ENCODE data around the gene GIPC2. TPM values are rescaled to one million over a fixed set of nuclear protein-coding genes. Genes with fewer than 3 reads are reported as not detected.
"Not testable (repeated sequence)": the region's sequence is repeated elsewhere in the genome, so short reads cannot be mapped to it uniquely, and the experiment has no call there.

The GIPC2 gene
- polyA plus RNA-seq, 1 experiment = 0.04 TPM

GRCh38 chr1:78114034-78114956 lies 68.5 kb downstream of the GIPC2 start:
- TF ChIP-seq CTCF (IDR thresholded peaks at IDR 0.05; ENCODE audit: insufficient read depth, low read depth, low read length) = peak; percentile 74
- CTCF ChIA-PET = interaction anchor here (0.6 to 2.5 kb wide), 34 partner anchors 8 to 1797 kb away, joined by 3 to 12 read pairs (median 4); partner anchors contain the start of genes AK5, DNAJB4, FUBP1 and MIGA1
- no peak overlapping the region for H3K4me3 ChIP-seq (ENCODE audit: low read depth, low read length)
- no peaks in the 10 kb centered on the region for H3K36me3 ChIP-seq (ENCODE audit: control insufficient read depth, insufficient read depth, low read length)
- H3K27me3 ChIP-seq (ENCODE audit: control insufficient read depth, insufficient read depth, low read length) = no peaks in the 10 kb centered on the region
- POLR2A ChIA-PET = interaction anchor here (0.7 kb wide), 1 partner anchor 718 kb away, joined by 5 read pairs; no protein-coding TSS in a partner anchor
- DNase-seq (ENCODE audit: low read depth) = no peak

GRCh38 chr1:78120485-78120884 lies 74.7 kb downstream of the GIPC2 start:
- CTCF ChIA-PET; H3K4me3 ChIP-seq (ENCODE audit: low read depth, low read length); H3K36me3 ChIP-seq (ENCODE audit: control insufficient read depth, insufficient read depth, low read length); POLR2A ChIA-PET; H3K27me3 ChIP-seq (ENCODE audit: control insufficient read depth, insufficient read depth, low read length); DNase-seq (ENCODE audit: low read depth): not testable (repeated sequence)

GRCh38 chr1:78121710-78122109 lies 75.9 kb downstream of the GIPC2 start:
- no peak for TF ChIP-seq CTCF (IDR thresholded peaks at IDR 0.05; ENCODE audit: insufficient read depth, low read depth, low read length)
- POLR2A ChIA-PET = no interaction called here
- CTCF ChIA-PET = no interaction called here
- no peak for DNase-seq (ENCODE audit: low read depth)
- Histone ChIP-seq H3K36me3 (ENCODE audit: control insufficient read depth, insufficient read depth, low read length) (no peaks in the 10 kb centered on the region), H3K27me3 (ENCODE audit: control insufficient read depth, insufficient read depth, low read length) (no peaks in the 10 kb centered on the region), H3K4me3 (ENCODE audit: low read depth, low read length) (no peak overlapping the region)

GRCh38 chr1:78122389-78122788 lies 76.6 kb downstream of the GIPC2 start:
- no peak for DNase-seq (ENCODE audit: low read depth)
- Histone ChIP-seq H3K36me3 (ENCODE audit: control insufficient read depth, insufficient read depth, low read length) (no peaks in the 10 kb centered on the region), H3K4me3 (ENCODE audit: low read depth, low read length) (no peak overlapping the region), H3K27me3 (ENCODE audit: control insufficient read depth, insufficient read depth, low read length) (no peaks in the 10 kb centered on the region)
- ChIA-PET POLR2A (no interaction called here), CTCF (interaction anchor here (1.1 kb wide), 2 partner anchors 9 to 495 kb away, joined by 3 to 5 read pairs; no protein-coding TSS in a partner anchor)
- TF ChIP-seq CTCF (IDR thresholded peaks at IDR 0.05; ENCODE audit: insufficient read depth, low read depth, low read length) = no peak

- ChIA-PET POLR2A (no interaction called here), CTCF (interaction anchor here (1.1 to 1.8 kb wide), 6 partner anchors 12 to 550 kb away, joined by 3 to 9 read pairs (median 4); no protein-coding TSS in a partner anchor)
- Histone ChIP-seq H3K36me3 (ENCODE audit: control insufficient read depth, insufficient read depth, low read length) (no peaks in the 10 kb centered on the region), H3K27me3 (ENCODE audit: control insufficient read depth, insufficient read depth, low read length) (no peaks in the 10 kb centered on the region), H3K4me3 (ENCODE audit: low read depth, low read length) (no peak overlapping the region)
- TF ChIP-seq CTCF (IDR thresholded peaks at IDR 0.05; ENCODE audit: insufficient read depth, low read depth, low read length) = no peak
- DNase-seq (ENCODE audit: low read depth) = no peak
These were observed 80.7 kb downstream of the GIPC2 start for GRCh38 chr1:78126506-78126905.
